HepG2 (cell line): ENCODE results near the gene STX5. TPM values are rescaled to one million over a fixed set of nuclear protein-coding genes. Genes with fewer than 3 reads are reported as not detected.

Experiments used
- CAMTA2 ChIP-seq: sonication (generic); formaldehyde crosslinking; IDR thresholded peaks from 2 replicates; pipeline ENCODE4 v1.4.0; 2020; ENCODE audit warnings: mild to moderate bottlenecking, missing genetic modification reagents, borderline replicate concordance
- FOXC1 ChIP-seq: sonication (generic); formaldehyde crosslinking; IDR thresholded peaks from 2 replicates; pipeline ENCODE4 v1.8.0; 2022; ENCODE audit warnings: mild to moderate bottlenecking, missing genetic modification reagents, borderline replicate concordance
- GABPA ChIP-seq, 2 experiments: IDR thresholded peaks; 2 replicates each; pipeline ENCODE4 v1.6.1; 2011 to 2016; ENCODE audit warnings: low read depth in 2 of 2, low read length in 1 of 2, missing biosample characterization in 1 of 2, missing genetic modification characterization in 1 of 2
- HDAC2 ChIP-seq: sonication (generic); formaldehyde crosslinking; IDR thresholded peaks from 2 replicates; pipeline ENCODE4 v1.4.0; 2020; ENCODE audit warnings: missing genetic modification reagents
- HDAC6 ChIP-seq: fragments of 200-600 bp; sonication (generic); IDR thresholded peaks from 2 replicates; pipeline ENCODE4 v1.7.0; 2017; ENCODE audit warnings: mild to moderate bottlenecking, antibody characterized with exemption, low read length, low read depth
- HNRNPLL ChIP-seq: fragments of 200-400 bp; formaldehyde crosslinking; IDR thresholded peaks from 2 replicates; pipeline ENCODE4 v1.6.1; 2017; ENCODE audit warnings: mild to moderate bottlenecking, low read depth, low read length; ENCODE audit not compliant: poor library complexity, severe bottlenecking
- NCOA5 ChIP-seq: sonication (generic); formaldehyde crosslinking; IDR thresholded peaks from 2 replicates; pipeline ENCODE4 v1.4.0; 2020; ENCODE audit warnings: missing genetic modification reagents
- NR3C1 ChIP-seq: sonication (generic); formaldehyde crosslinking; IDR thresholded peaks from 2 replicates; pipeline ENCODE4 v1.4.0; 2020; ENCODE audit warnings: missing genetic modification reagents
- SNRNP70 ChIP-seq: fragments of 200-400 bp; formaldehyde crosslinking; IDR thresholded peaks from 2 replicates; pipeline ENCODE4 v1.6.1; 2017; ENCODE audit warnings: mild to moderate bottlenecking, low read depth, low read length, moderate library complexity
- TFE3 ChIP-seq: IDR thresholded peaks from 2 replicates; pipeline ENCODE4 v1.6.1; 2016
- TGIF2 ChIP-seq: IDR thresholded peaks from 2 replicates; pipeline ENCODE4 v1.6.1; 2016; ENCODE audit warnings: control low read depth, missing compliant biosample characterization
- THAP8 ChIP-seq: sonication (generic); formaldehyde crosslinking; IDR thresholded peaks from 2 replicates; pipeline ENCODE4 v1.5.1; 2020; ENCODE audit warnings: missing genetic modification reagents, mild to moderate bottlenecking, borderline replicate concordance
- ZBTB2 ChIP-seq: sonication (generic); formaldehyde crosslinking; IDR thresholded peaks from 2 replicates; pipeline ENCODE4 v1.8.0; 2022; ENCODE audit warnings: low read depth, missing genetic modification reagents
- ZBTB3 ChIP-seq: sonication (generic); formaldehyde crosslinking; IDR thresholded peaks from 2 replicates; pipeline ENCODE4 v1.4.0; 2020; ENCODE audit warnings: low read depth, mild to moderate bottlenecking, moderate library complexity, missing genetic modification reagents, borderline replicate concordance
- ZFYVE20 ChIP-seq: sonication (generic); formaldehyde crosslinking; IDR thresholded peaks from 2 replicates; pipeline ENCODE4 v1.8.0; 2023; ENCODE audit warnings: low read depth, mild to moderate bottlenecking, moderate library complexity, missing genetic modification reagents, borderline replicate concordance
- ZMAT5 ChIP-seq: sonication (generic); formaldehyde crosslinking; IDR thresholded peaks from 2 replicates; pipeline ENCODE4 v1.5.0; 2020; ENCODE audit warnings: mild to moderate bottlenecking, low read depth, missing genetic modification reagents, borderline replicate concordance
- ZNF17 ChIP-seq: sonication (generic); formaldehyde crosslinking; IDR thresholded peaks from 2 replicates; pipeline ENCODE4 v1.5.0; 2020; ENCODE audit warnings: mild to moderate bottlenecking, missing genetic modification reagents
- ZNF256 ChIP-seq: sonication (generic); formaldehyde crosslinking; conservative IDR thresholded peaks from 2 replicates; pipeline ENCODE4 v1.4.0; 2020; ENCODE audit warnings: missing genetic modification reagents
- ZNF333 ChIP-seq: sonication (generic); formaldehyde crosslinking; IDR thresholded peaks from 2 replicates; pipeline ENCODE4 v1.4.0; 2020; ENCODE audit warnings: mild to moderate bottlenecking, missing genetic modification reagents, borderline replicate concordance
- ZNF446 ChIP-seq: sonication (generic); formaldehyde crosslinking; IDR thresholded peaks from 2 replicates; pipeline ENCODE4 v1.5.0; 2020; ENCODE audit warnings: mild to moderate bottlenecking, missing genetic modification reagents
- ZNF740 ChIP-seq: sonication (generic); formaldehyde crosslinking; IDR thresholded peaks from 2 replicates; pipeline ENCODE4 v1.4.0; 2020; ENCODE audit warnings: missing genetic modification reagents
- ZNF75D ChIP-seq: sonication (generic); formaldehyde crosslinking; IDR thresholded peaks from 2 replicates; pipeline ENCODE4 v1.8.1; 2023; ENCODE audit warnings: missing genetic modification reagents, mild to moderate bottlenecking, borderline replicate concordance
- ZNF839 ChIP-seq: sonication (generic); formaldehyde crosslinking; IDR thresholded peaks from 2 replicates; pipeline ENCODE4 v1.4.0; 2020; ENCODE audit warnings: missing genetic modification reagents, mild to moderate bottlenecking, borderline replicate concordance
- ZSCAN12 ChIP-seq: sonication (generic); formaldehyde crosslinking; IDR thresholded peaks from 2 replicates; pipeline ENCODE4 v1.9.0; 2021; ENCODE audit warnings: mild to moderate bottlenecking, missing genetic modification reagents
- ZSCAN31 ChIP-seq: sonication (generic); formaldehyde crosslinking; IDR thresholded peaks from 2 replicates; pipeline ENCODE4 v1.5.0; 2020; ENCODE audit warnings: low read depth, mild to moderate bottlenecking, missing genetic modification reagents
- polyA plus RNA-seq, 8 experiments: library from polyadenylated mRNA; depleted of rRNA in 3 of 8; stranded (reverse) in 7 of 8; unstranded in 1 of 8; fragments of >200 nt; fragmentation: Illumina TruSeq in 4 of 8; extraction: Trizol in 4 of 8; gene quantifications; 2 replicates each; pipeline versions ENCODE4 v1.2.1 to v1.2.3, GENCODE V29; 2011 to 2016; ENCODE audit warnings: low read depth in 4 of 8, missing spikeins in 1 of 8, mixed read lengths in 1 of 8; ENCODE audit not compliant: insufficient read depth in 1 of 8
- total RNA-seq, 5 experiments: library from RNA; depleted of rRNA; stranded (reverse); fragments of >200 nt; fragmentation: Illumina TruSeq; extraction: Trizol; gene quantifications; 2 replicates each; pipeline ENCODE4 v1.2.3, GENCODE V29; 2016; ENCODE audit warnings: low read depth in 1 of 5

The STX5 gene
- total and polyA plus RNA-seq, 2 of the 13 experiments (the other 11 are each of a cell fraction or from before 2014, with no cell fraction given), result 26.9 to 30.0 TPM

GRCh38 chr11:62771144-62772021 is 60.5 kb downstream of the STX5 start, which contains the start of gene TAF6L (continued):
- peak; percentile 83; the same call in 1 of the 2 replicates for TF ChIP-seq ZNF839 (CRISPR knock-in tag)
- TF ChIP-seq ZNF75D, result no peak
- TF ChIP-seq ZNF333 (CRISPR knock-in tag), result no peak
- TF ChIP-seq ZMAT5 (CRISPR knock-in tag), result no peak
- no peak for TF ChIP-seq ZNF17 (CRISPR knock-in tag)
- TF ChIP-seq ZBTB2, result peak; percentile 62
- no peak for TF ChIP-seq ZSCAN12 (CRISPR knock-in tag)
- no peak for TF ChIP-seq THAP8 (CRISPR knock-in tag)
- no peak for TF ChIP-seq HDAC6
- peak; percentile 91 for TF ChIP-seq TFE3
- TF ChIP-seq ZFYVE20 (CRISPR knock-in tag), result no peak
- TF ChIP-seq SNRNP70, result no peak
- no peak for TF ChIP-seq CAMTA2 (CRISPR knock-in tag)
- TF ChIP-seq ZNF446 (CRISPR knock-in tag), result no peak
- TF ChIP-seq HNRNPLL, result peak; percentile 47
- TF ChIP-seq ZBTB3 (CRISPR knock-in tag), result 0 out of 2 replicates have a peak, but pooled peaks have one; percentile 54
- peak; percentile 32 for TF ChIP-seq GABPA (IDR thresholded peaks at IDR 0.05; ENCODE audit: low read depth, low read length)
- peak; percentile 74 for TF ChIP-seq GABPA (CRISPR knock-in tag; IDR thresholded peaks at IDR 0.05; ENCODE audit: low read depth)
- peak; percentile 82 for TF ChIP-seq ZNF740 (CRISPR knock-in tag)
- TF ChIP-seq NR3C1 (CRISPR knock-in tag), result no peak
- peak; percentile 58 for TF ChIP-seq HDAC2 (CRISPR knock-in tag)
- TF ChIP-seq ZSCAN31, result peak; percentile 76; the same call in 1 of the 2 replicates
- TF ChIP-seq FOXC1, result no peak
- no peak for TF ChIP-seq NCOA5 (CRISPR knock-in tag)
- no peak for TF ChIP-seq TGIF2 (CRISPR knock-in tag)
- no peak for TF ChIP-seq ZNF256 (CRISPR knock-in tag)
